ENCODE measurements around the gene CHMP4B. TPM values are rescaled to one million over a fixed set of nuclear protein-coding genes. Genes with fewer than 3 reads are reported as not detected.
A peak's percentile ranks its signal among the peaks of the same experiment; 100 is the strongest.

Gene CHMP4B
- total RNA-seq, 2 donors from 2014 or later, result 102 to 104 TPM

GRCh38 chr20:33828326-33828844 is 17.2 kb downstream of the CHMP4B start:
- Mint-ChIP-seq H3K27ac (no peak overlapping the region), H3K9me3 (no peaks in the 10 kb centered on the region), H3K27me3 (ENCODE audit: low read depth) (no peaks in the 10 kb centered on the region), H3K36me3 (ENCODE audit: insufficient read depth in 2 of 2) (peaks cover 0 to 5% of the 10 kb centered on the region in 2 donors), H3K4me1 (ENCODE audit: low read depth) (peaks cover 70% of the 10 kb centered on the region), H3K4me3 (no peak overlapping the region)
- DNase-seq, result no peak
- ATAC-seq (replicated peaks in 1 of 2), result no peak

GRCh38 chr20:33828967-33829560 is 17.9 kb downstream of the CHMP4B start:
- ATAC-seq (replicated peaks in 1 of 2), result no peak
- Mint-ChIP-seq H3K9me3 (no peaks in the 10 kb centered on the region), H3K27me3 (ENCODE audit: low read depth) (no peaks in the 10 kb centered on the region), H3K27ac (no peak overlapping the region), H3K4me1 (ENCODE audit: low read depth) (peaks cover 68% of the 10 kb centered on the region), H3K4me3 (no peak overlapping the region), H3K36me3 (ENCODE audit: insufficient read depth in 2 of 2) (peaks cover 0 to 8% of the 10 kb centered on the region in 2 donors)
- DNase-seq, result no peak

GRCh38 chr20:33829636-33830035 is 18.5 kb downstream of the CHMP4B start:
- Mint-ChIP-seq H3K27me3 (ENCODE audit: low read depth) (no peaks in the 10 kb centered on the region), H3K27ac (no peak overlapping the region), H3K4me3 (no peak overlapping the region), H3K4me1 (ENCODE audit: low read depth) (peaks cover 68% of the 10 kb centered on the region), H3K36me3 (ENCODE audit: insufficient read depth in 2 of 2) (peaks cover 0 to 10% of the 10 kb centered on the region in 2 donors), H3K9me3 (no peaks in the 10 kb centered on the region)
- DNase-seq, result no peak
- no peak for ATAC-seq (replicated peaks in 1 of 2)

- H3K9me3 Mint-ChIP-seq, result no peaks in the 10 kb centered on the region
- DNase-seq, result no peak
- peaks cover 0 to 17% of the 10 kb centered on the region in 2 donors for H3K36me3 Mint-ChIP-seq (ENCODE audit: insufficient read depth in 2 of 2)
- H3K27me3 Mint-ChIP-seq (ENCODE audit: low read depth), result no peaks in the 10 kb centered on the region
- H3K4me1 Mint-ChIP-seq (ENCODE audit: low read depth), result peaks cover 68% of the 10 kb centered on the region
- H3K27ac Mint-ChIP-seq, result no peak overlapping the region
- H3K4me3 Mint-ChIP-seq, result no peak overlapping the region
- ATAC-seq (replicated peaks in 1 of 2), result no peak
Measured at GRCh38 chr20:33830371-33830770, 19.2 kb downstream of the CHMP4B start.

GRCh38 chr20:33832103-33832804 is 21.1 kb downstream of the CHMP4B start:
- Mint-ChIP-seq H3K4me3 (no peak overlapping the region), H3K9me3 (no peaks in the 10 kb centered on the region), H3K27ac (no peak overlapping the region), H3K27me3 (ENCODE audit: low read depth) (no peaks in the 10 kb centered on the region), H3K36me3 (ENCODE audit: insufficient read depth in 2 of 2) (peaks cover 0 to 22% of the 10 kb centered on the region in 2 donors), H3K4me1 (ENCODE audit: low read depth) (peaks cover 70% of the 10 kb centered on the region)
- ATAC-seq (replicated peaks in 1 of 2) (no peak), DNase-seq (no peak)

GRCh38 chr20:33833333-33833732 is 22.2 kb downstream of the CHMP4B start:
- peaks cover 66% of the 10 kb centered on the region for H3K4me1 Mint-ChIP-seq (ENCODE audit: low read depth)
- no peaks in the 10 kb centered on the region for H3K27me3 Mint-ChIP-seq (ENCODE audit: low read depth)
- no peak overlapping the region for H3K4me3 Mint-ChIP-seq
- no peaks in the 10 kb centered on the region for H3K9me3 Mint-ChIP-seq
- DNase-seq (no peak), ATAC-seq (replicated peaks in 1 of 2) (no peak)
- H3K36me3 Mint-ChIP-seq (ENCODE audit: insufficient read depth in 2 of 2), result peaks cover 0 to 22% of the 10 kb centered on the region in 2 donors
- no peak overlapping the region for H3K27ac Mint-ChIP-seq

GRCh38 chr20:33835615-33836172 is 24.5 kb downstream of the CHMP4B start:
- Mint-ChIP-seq H3K4me1 (ENCODE audit: low read depth) (peaks cover 52% of the 10 kb centered on the region), H3K36me3 (ENCODE audit: insufficient read depth in 2 of 2) (peaks cover 0 to 22% of the 10 kb centered on the region in 2 donors), H3K4me3 (no peak overlapping the region), H3K27me3 (ENCODE audit: low read depth) (no peaks in the 10 kb centered on the region), H3K9me3 (no peaks in the 10 kb centered on the region), H3K27ac (no peak overlapping the region)
- DNase-seq (no peak), ATAC-seq (replicated peaks in 1 of 2) (no peak)

- Mint-ChIP-seq H3K36me3 (ENCODE audit: insufficient read depth in 2 of 2) (peaks cover 0 to 22% of the 10 kb centered on the region in 2 donors), H3K4me1 (ENCODE audit: low read depth) (peaks cover 58% of the 10 kb centered on the region)
Measured at GRCh38 chr20:33836277-33836676, 25.1 kb downstream of the CHMP4B start.

GRCh38 chr20:33837096-33837830 is 26.1 kb downstream of the CHMP4B start:
- no peaks in the 10 kb centered on the region for H3K27me3 Mint-ChIP-seq (ENCODE audit: low read depth)
- ATAC-seq (replicated peaks in 1 of 2), result no peak
- no peaks in the 10 kb centered on the region for H3K9me3 Mint-ChIP-seq
- peak overlapping the region; percentile 26 for H3K27ac Mint-ChIP-seq
- H3K4me3 Mint-ChIP-seq, result peak overlapping the region in 1 of 2 donors; percentile 3
- peaks cover 68% of the 10 kb centered on the region for H3K4me1 Mint-ChIP-seq (ENCODE audit: low read depth)
- peaks cover 0 to 22% of the 10 kb centered on the region in 2 donors for H3K36me3 Mint-ChIP-seq (ENCODE audit: insufficient read depth in 2 of 2)
- DNase-seq, result no peak

More at GRCh38 chr20:33836277-33836676, 25.1 kb downstream of the CHMP4B start:
- DNase-seq (no peak), ATAC-seq (replicated peaks in 1 of 2) (no peak)
- Mint-ChIP-seq H3K9me3 (no peaks in the 10 kb centered on the region), H3K27me3 (ENCODE audit: low read depth) (no peaks in the 10 kb centered on the region), H3K4me3 (no peak overlapping the region), H3K27ac (no peak overlapping the region)

GRCh38 chr20:33838035-33838864 is 27.1 kb downstream of the CHMP4B start:
- Mint-ChIP-seq H3K36me3 (ENCODE audit: insufficient read depth in 2 of 2) (peaks cover 0 to 19% of the 10 kb centered on the region in 2 donors), H3K9me3 (no peaks in the 10 kb centered on the region), H3K4me1 (ENCODE audit: low read depth) (peaks cover 74% of the 10 kb centered on the region), H3K4me3 (no peak overlapping the region), H3K27ac (no peak overlapping the region), H3K27me3 (ENCODE audit: low read depth) (no peaks in the 10 kb centered on the region)
- no peak for DNase-seq
- no peak for ATAC-seq (replicated peaks in 1 of 2)

GRCh38 chr20:33839591-33839990 is 28.4 kb downstream of the CHMP4B start:
- H3K27me3 Mint-ChIP-seq (ENCODE audit: low read depth), result no peaks in the 10 kb centered on the region
- H3K9me3 Mint-ChIP-seq, result no peaks in the 10 kb centered on the region
- peaks cover 76% of the 10 kb centered on the region for H3K4me1 Mint-ChIP-seq (ENCODE audit: low read depth)
- peaks cover 0 to 14% of the 10 kb centered on the region in 2 donors for H3K36me3 Mint-ChIP-seq (ENCODE audit: insufficient read depth in 2 of 2)
- H3K27ac Mint-ChIP-seq, result no peak overlapping the region
- ATAC-seq (replicated peaks in 1 of 2) (no peak), DNase-seq (no peak)
- no peak overlapping the region for H3K4me3 Mint-ChIP-seq

- no peak overlapping the region for H3K4me3 Mint-ChIP-seq
- H3K27ac Mint-ChIP-seq, result no peak overlapping the region
- peaks cover 0 to 9% of the 10 kb centered on the region in 2 donors for H3K36me3 Mint-ChIP-seq (ENCODE audit: insufficient read depth in 2 of 2)
- peaks cover 72% of the 10 kb centered on the region for H3K4me1 Mint-ChIP-seq (ENCODE audit: low read depth)
- no peak for DNase-seq
- ATAC-seq (replicated peaks in 1 of 2), result no peak
- no peaks in the 10 kb centered on the region for H3K27me3 Mint-ChIP-seq (ENCODE audit: low read depth)
- no peaks in the 10 kb centered on the region for H3K9me3 Mint-ChIP-seq
Measured at GRCh38 chr20:33840160-33840559, 29.0 kb downstream of the CHMP4B start.
